ENCODE measurements around the gene MAP2K5. TPM values are rescaled to one million over a fixed set of nuclear protein-coding genes. Genes with fewer than 3 reads are reported as not detected.

The MAP2K5 gene
- total and polyA plus RNA-seq, 10 of the 15 experiments (the other 5 are each of a cell fraction or from before 2014, with no cell fraction given) = 1.3 to 19.4 (median 9.6) TPM

- no peaks in the 10 kb centered on the region; the same call in 1 of the 2 replicates for H4K20me1 ChIP-seq (ENCODE audit: control insufficient read depth, insufficient read depth)
- in situ Hi-C loops (cut with MboI) (loop anchor here (5.0 kb wide), 2 partner anchors 383 to 893 kb away; no protein-coding TSS in a partner anchor), intact Hi-C loops (cut with micrococcal nuclease; ENCODE audit: unreplicated experiment) (loop anchor here (2.0 to 10.0 kb wide), 6 partner anchors 23 to 893 kb away; partner anchors contain the start of gene C15orf61)
- H3K4me3 ChIP-seq = peak within 1 kb of the TSS; percentile 85
- WGBS (ENCODE audit: insufficient coverage, insufficient replicate concordance, low lambda C conversion rate, missing lambda C conversion rate) = 1% methylated on average over 59 of the region's 62 CpGs
- peak; percentile 86 for ATAC-seq
- H3K4me1 ChIP-seq (ENCODE audit: control insufficient read depth, insufficient read depth, low read length) = peaks cover 23% of the 10 kb centered on the region
- H3K9ac ChIP-seq (ENCODE audit: control insufficient read depth, insufficient read depth, low read length) = peak within 1 kb of the TSS; percentile 84
- no peaks in the 10 kb centered on the region for H3K36me3 ChIP-seq (ENCODE audit: control insufficient read depth in 2 of 2, insufficient read depth in 2 of 2, low read length in 1 of 2)
- FAIRE-seq = peak; percentile 98
- BruUV-seq (replicated peaks) = TSS peak; percentile 94
- H3K9me3 ChIP-seq (replicated peaks; ENCODE audit: control insufficient read depth, insufficient read depth, low read length) = no peaks in the 10 kb centered on the region
- DNase-seq (ENCODE audit: low read depth, low spot score) = peak; percentile 88
- ChIA-PET POLR2A (interaction anchor here (0.5 to 1.9 kb wide), 9 partner anchors 13 to 1368 kb away, joined by 3 to 17 read pairs (median 4); partner anchors contain the start of gene C15orf61), SMC1A (ENCODE audit: uncharacterized antibody, unreplicated experiment) (interaction anchor here (0.6 to 2.5 kb wide), 10 partner anchors 11 to 383 kb away, joined by 3 to 29 read pairs (median 4); partner anchors contain the start of gene MAP2K5), RAD21 (ENCODE audit: unreplicated experiment) (interaction anchor here (1.0 to 2.0 kb wide), 8 partner anchors 11 to 315 kb away, joined by 3 to 28 read pairs (median 6); no protein-coding TSS in a partner anchor), CTCF (interaction anchor here (1.0 to 2.6 kb wide), 6 partner anchors 10 to 877 kb away, joined by 3 to 12 read pairs (median 6); no protein-coding TSS in a partner anchor)
- H3K27me3 ChIP-seq (replicated peaks in 1 of 2; ENCODE audit: control insufficient read depth in 2 of 2, insufficient read depth in 2 of 2, low read length in 1 of 2) = peaks cover 8% of the 10 kb centered on the region in 2 experiments; a peak in 3 of 4 replicates
- H3K79me2 ChIP-seq (ENCODE audit: control insufficient read depth, insufficient read depth, low read length) = no peaks in the 10 kb centered on the region; the same call in 1 of the 2 replicates
- peak within 1 kb of the TSS; percentile 83 for H3K27ac ChIP-seq (ENCODE audit: control insufficient read depth, insufficient read depth)
- peak within 1 kb of the TSS; percentile 95 for H3K4me2 ChIP-seq (ENCODE audit: control insufficient read depth, insufficient read depth)
- H2AFZ ChIP-seq (ENCODE audit: control insufficient read depth, low read depth, low read length) = peak within 1 kb of the TSS; percentile 91
- TF ChIP-seq, protein P1, sequence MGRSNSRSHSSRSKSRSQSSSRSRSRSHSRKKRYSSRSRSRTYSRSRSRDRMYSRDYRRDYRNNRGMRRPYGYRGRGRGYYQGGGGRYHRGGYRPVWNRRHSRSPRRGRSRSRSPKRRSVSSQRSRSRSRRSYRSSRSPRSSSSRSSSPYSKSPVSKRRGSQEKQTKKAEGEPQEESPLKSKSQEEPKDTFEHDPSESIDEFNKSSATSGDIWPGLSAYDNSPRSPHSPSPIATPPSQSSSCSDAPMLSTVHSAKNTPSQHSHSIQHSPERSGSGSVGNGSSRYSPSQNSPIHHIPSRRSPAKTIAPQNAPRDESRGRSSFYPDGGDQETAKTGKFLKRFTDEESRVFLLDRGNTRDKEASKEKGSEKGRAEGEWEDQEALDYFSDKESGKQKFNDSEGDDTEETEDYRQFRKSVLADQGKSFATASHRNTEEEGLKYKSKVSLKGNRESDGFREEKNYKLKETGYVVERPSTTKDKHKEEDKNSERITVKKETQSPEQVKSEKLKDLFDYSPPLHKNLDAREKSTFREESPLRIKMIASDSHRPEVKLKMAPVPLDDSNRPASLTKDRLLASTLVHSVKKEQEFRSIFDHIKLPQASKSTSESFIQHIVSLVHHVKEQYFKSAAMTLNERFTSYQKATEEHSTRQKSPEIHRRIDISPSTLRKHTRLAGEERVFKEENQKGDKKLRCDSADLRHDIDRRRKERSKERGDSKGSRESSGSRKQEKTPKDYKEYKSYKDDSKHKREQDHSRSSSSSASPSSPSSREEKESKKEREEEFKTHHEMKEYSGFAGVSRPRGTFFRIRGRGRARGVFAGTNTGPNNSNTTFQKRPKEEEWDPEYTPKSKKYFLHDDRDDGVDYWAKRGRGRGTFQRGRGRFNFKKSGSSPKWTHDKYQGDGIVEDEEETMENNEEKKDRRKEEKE (IDR thresholded peaks at IDR 0.05) = no peak
- TF ChIP-seq RBBP5 (conservative IDR thresholded peaks at IDR 0.05) (peak; percentile 87; the same call in 1 of the 2 replicates), RCOR1 (conservative IDR thresholded peaks at IDR 0.05; ENCODE audit: low read depth, low read length) (no peak), EGR1 (IDR thresholded peaks at IDR 0.05; ENCODE audit: borderline replicate concordance in 1 of 2, low read depth in 2 of 2, low read length in 2 of 2) (no peak), RUNX3 (IDR thresholded peaks at IDR 0.05; ENCODE audit: low read length) (peak; percentile 50), SMARCA5 (IDR thresholded peaks at IDR 0.05) (0 out of 2 replicates have a peak, but pooled peaks have one; percentile 20), EP300 (IDR thresholded peaks at IDR 0.05; ENCODE audit: borderline replicate concordance in 1 of 2, control insufficient read depth in 1 of 2, low read depth in 2 of 2, low read length in 2 of 2) (0 out of 4 replicates have a peak, but pooled peaks have one; percentile 24), ZSCAN29 (IDR thresholded peaks at IDR 0.05) (peak; percentile 95), IKZF1 (conservative IDR thresholded peaks at IDR 0.05) (peak; percentile 74), JUNB (IDR thresholded peaks at IDR 0.05) (peak; percentile 14; the same call in 1 of the 2 replicates), SREBF2 (IDR thresholded peaks at IDR 0.05; ENCODE audit: low read length) (peak; percentile 94)
- TF ChIP-seq, protein P2, sequence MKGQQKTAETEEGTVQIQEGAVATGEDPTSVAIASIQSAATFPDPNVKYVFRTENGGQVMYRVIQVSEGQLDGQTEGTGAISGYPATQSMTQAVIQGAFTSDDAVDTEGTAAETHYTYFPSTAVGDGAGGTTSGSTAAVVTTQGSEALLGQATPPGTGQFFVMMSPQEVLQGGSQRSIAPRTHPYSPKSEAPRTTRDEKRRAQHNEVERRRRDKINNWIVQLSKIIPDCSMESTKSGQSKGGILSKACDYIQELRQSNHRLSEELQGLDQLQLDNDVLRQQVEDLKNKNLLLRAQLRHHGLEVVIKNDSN (IDR thresholded peaks at IDR 0.05; ENCODE audit: borderline replicate concordance, extremely low read length, insufficient read depth, low read depth, low read length) = peak; percentile 95
- TF ChIP-seq, protein P3, sequence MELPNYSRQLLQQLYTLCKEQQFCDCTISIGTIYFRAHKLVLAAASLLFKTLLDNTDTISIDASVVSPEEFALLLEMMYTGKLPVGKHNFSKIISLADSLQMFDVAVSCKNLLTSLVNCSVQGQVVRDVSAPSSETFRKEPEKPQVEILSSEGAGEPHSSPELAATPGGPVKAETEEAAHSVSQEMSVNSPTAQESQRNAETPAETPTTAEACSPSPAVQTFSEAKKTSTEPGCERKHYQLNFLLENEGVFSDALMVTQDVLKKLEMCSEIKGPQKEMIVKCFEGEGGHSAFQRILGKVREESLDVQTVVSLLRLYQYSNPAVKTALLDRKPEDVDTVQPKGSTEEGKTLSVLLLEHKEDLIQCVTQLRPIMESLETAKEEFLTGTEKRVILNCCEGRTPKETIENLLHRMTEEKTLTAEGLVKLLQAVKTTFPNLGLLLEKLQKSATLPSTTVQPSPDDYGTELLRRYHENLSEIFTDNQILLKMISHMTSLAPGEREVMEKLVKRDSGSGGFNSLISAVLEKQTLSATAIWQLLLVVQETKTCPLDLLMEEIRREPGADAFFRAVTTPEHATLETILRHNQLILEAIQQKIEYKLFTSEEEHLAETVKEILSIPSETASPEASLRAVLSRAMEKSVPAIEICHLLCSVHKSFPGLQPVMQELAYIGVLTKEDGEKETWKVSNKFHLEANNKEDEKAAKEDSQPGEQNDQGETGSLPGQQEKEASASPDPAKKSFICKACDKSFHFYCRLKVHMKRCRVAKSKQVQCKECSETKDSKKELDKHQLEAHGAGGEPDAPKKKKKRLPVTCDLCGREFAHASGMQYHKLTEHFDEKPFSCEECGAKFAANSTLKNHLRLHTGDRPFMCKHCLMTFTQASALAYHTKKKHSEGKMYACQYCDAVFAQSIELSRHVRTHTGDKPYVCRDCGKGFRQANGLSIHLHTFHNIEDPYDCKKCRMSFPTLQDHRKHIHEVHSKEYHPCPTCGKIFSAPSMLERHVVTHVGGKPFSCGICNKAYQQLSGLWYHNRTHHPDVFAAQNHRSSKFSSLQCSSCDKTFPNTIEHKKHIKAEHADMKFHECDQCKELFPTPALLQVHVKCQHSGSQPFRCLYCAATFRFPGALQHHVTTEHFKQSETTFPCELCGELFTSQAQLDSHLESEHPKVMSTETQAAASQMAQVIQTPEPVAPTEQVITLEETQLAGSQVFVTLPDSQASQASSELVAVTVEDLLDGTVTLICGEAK (IDR thresholded peaks at IDR 0.05; ENCODE audit: borderline replicate concordance) = peak; percentile 89; the same call in 1 of the 2 replicates
These were observed 297.6 kb downstream of the MAP2K5 start, which contains the start of gene RNU6-1 for GRCh38 chr15:67839929-67840748. TSS of gene RNU6-1 (minus strand) at chr15:67840045.

Measured in GM12878 (cell line).